ENCODE data around the gene TEAD1. TPM values are rescaled to one million over a fixed set of nuclear protein-coding genes. Genes with fewer than 3 reads are reported as not detected.
A peak's percentile ranks its signal among the peaks of the same experiment; 100 is the strongest.

TEAD1 gene
- total RNA-seq, 1 donor from 2014 or later: 163 TPM

DNA sequence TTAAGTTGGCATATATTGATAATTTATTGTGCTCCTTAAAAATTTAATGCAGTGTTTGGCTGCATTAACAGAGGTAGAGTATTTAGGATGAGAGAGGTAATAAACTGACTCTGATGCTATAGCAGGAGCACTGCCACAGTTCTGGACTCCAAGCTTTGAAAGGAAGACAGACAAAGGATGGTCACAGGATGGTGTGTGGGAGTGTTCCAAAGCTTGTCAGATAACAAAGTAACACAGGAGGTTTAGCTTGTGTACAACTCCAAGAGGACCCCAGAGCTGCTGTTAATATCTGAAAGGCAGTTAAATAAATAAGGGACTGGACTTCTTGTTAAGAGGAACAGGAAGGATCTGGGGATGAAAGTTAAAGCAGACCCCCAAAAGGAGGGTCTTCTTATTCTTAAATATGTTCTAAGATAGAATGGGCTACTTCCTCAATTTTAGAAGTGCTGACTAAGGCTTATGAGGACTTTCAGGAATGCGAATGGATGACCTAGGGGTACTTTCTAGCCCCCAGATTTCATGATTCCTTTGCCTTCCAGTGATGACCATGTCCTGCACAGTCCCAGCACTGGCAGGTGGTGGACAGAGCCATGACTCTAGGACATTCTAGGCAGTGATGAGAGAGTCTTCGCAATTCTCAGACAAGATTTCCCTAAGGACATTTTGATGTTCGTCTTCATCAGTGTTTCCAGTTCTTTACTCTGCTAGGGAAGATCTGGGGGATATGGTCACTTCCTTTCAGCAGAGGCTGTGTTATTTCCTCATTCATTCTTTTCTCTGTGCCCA lies 185.8 kb downstream of the TEAD1 start:
- H3K36me3 Mint-ChIP-seq: peaks cover 3% of the 10 kb centered on the region
- TF ChIP-seq, protein P1, sequence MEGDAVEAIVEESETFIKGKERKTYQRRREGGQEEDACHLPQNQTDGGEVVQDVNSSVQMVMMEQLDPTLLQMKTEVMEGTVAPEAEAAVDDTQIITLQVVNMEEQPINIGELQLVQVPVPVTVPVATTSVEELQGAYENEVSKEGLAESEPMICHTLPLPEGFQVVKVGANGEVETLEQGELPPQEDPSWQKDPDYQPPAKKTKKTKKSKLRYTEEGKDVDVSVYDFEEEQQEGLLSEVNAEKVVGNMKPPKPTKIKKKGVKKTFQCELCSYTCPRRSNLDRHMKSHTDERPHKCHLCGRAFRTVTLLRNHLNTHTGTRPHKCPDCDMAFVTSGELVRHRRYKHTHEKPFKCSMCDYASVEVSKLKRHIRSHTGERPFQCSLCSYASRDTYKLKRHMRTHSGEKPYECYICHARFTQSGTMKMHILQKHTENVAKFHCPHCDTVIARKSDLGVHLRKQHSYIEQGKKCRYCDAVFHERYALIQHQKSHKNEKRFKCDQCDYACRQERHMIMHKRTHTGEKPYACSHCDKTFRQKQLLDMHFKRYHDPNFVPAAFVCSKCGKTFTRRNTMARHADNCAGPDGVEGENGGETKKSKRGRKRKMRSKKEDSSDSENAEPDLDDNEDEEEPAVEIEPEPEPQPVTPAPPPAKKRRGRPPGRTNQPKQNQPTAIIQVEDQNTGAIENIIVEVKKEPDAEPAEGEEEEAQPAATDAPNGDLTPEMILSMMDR (IDR thresholded peaks at IDR 0.05; ENCODE audit: unreplicated experiment): no peak
- no peak overlapping the region for H3K4me3 Mint-ChIP-seq
- no peaks in the 10 kb centered on the region for H3K27me3 Mint-ChIP-seq (ENCODE audit: low read depth)
- peaks cover 37% of the 10 kb centered on the region for H3K4me1 Mint-ChIP-seq
- no peak for DNase-seq (ENCODE audit: low spot score in 2 of 2, unreplicated experiment in 2 of 2)
- peak overlapping the region; percentile 37 for H3K27ac Mint-ChIP-seq
- H3K9me3 Mint-ChIP-seq: no peaks in the 10 kb centered on the region

DNA sequence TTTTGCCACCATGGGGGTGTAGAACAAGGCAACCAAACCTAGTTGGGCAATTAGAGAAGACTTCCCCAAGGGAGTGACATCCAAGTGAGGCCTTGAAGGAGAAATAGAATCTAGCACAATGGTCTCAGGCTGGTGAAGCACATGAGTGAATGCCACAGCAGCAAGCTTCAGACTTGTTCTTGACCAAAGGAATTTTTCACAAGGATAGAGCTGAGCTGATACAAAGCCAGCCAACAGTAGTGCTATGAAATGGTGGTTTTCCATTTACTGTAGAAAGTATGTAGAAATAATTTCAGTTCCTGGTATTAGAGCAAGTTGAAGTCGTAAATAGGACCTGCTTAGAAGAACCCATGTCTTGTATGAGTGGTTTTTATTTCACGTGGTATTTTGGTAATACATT lies 186.6 kb downstream of the TEAD1 start:
- no peak for DNase-seq (ENCODE audit: low spot score in 2 of 2, unreplicated experiment in 2 of 2)
- H3K36me3 Mint-ChIP-seq: peaks cover 3% of the 10 kb centered on the region
- H3K9me3 Mint-ChIP-seq: no peaks in the 10 kb centered on the region
- TF ChIP-seq, protein P1 (IDR thresholded peaks at IDR 0.05; ENCODE audit: unreplicated experiment): no peak
- no peaks in the 10 kb centered on the region for H3K27me3 Mint-ChIP-seq (ENCODE audit: low read depth)
- peak overlapping the region; percentile 74 for H3K27ac Mint-ChIP-seq
- H3K4me3 Mint-ChIP-seq: no peak overlapping the region
- H3K4me1 Mint-ChIP-seq: peaks cover 41% of the 10 kb centered on the region

DNA sequence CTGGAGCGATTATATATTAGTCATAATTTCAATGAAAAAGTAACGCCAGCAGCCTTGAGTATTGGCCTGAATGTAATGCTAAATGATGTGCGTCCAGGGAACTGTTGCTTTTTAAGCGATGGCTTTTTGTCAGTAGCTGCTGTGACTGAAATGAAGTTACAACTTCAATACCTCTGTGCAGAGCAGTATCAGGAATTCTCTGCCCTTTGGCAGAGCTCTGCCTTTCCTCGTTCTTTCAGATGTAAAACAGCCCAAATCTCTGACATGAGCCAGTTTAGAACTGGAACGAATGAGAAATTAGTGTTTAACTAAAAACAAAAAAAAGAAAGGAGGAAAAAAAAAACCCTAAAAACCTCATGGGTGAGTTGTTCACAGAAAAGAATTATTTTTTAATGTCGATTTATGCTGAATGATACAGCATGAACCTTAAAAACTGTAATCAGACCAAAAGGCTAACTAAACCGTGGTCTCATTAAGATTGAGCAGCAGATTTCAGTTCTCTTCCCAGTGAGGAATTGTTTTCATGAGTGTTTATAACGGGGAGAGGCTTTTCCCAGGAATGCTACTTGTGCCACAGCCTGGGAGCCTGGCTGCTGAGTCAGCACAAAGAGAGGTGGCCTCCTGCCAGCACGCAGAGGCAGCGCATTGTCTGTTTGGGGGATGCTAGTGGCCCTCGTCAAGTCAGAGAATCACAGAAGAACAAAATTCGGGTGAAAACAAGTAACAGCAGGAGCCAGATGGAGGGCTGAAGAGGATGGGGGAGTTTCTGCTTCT lies 188.7 kb downstream of the TEAD1 start:
- H3K4me1 Mint-ChIP-seq: peaks cover 45% of the 10 kb centered on the region
- H3K36me3 Mint-ChIP-seq: no peaks in the 10 kb centered on the region
- H3K4me3 Mint-ChIP-seq: peak overlapping the region; percentile 32
- H3K9me3 Mint-ChIP-seq: no peaks in the 10 kb centered on the region
- peak; percentile 43 to 72 for DNase-seq (ENCODE audit: low spot score in 2 of 2, unreplicated experiment in 2 of 2)
- peak overlapping the region; percentile 97 for H3K27ac Mint-ChIP-seq
- TF ChIP-seq, protein P1 (IDR thresholded peaks at IDR 0.05; ENCODE audit: unreplicated experiment): no peak
- H3K27me3 Mint-ChIP-seq (ENCODE audit: low read depth): no peaks in the 10 kb centered on the region

DNA sequence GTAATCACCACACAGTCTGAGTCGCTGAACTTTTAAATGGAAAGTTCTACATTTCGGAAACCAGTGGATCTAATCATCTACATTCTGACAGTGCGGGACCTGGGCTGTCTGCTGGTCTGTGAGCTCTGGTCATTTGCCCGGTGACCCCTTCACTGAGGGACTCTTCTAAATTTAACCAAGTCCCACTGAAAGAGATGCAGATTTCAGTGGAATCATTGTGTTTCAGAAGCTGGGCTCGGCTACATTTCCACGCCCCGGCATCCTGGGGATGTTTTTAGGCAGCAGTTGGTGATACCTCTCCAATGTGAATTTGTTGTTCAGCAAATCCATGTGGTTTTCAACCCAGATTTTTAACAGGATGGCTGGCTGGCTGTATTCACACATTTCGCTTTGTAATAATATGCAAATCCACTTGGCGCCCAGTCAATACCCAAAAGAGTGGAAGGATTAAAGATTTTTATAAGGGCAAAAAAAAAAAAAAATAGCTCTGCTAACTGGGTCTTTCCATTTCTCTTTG lies 189.4 kb downstream of the TEAD1 start:
- H3K27me3 Mint-ChIP-seq (ENCODE audit: low read depth): no peaks in the 10 kb centered on the region
- no peaks in the 10 kb centered on the region for H3K9me3 Mint-ChIP-seq
- TF ChIP-seq, protein P1 (IDR thresholded peaks at IDR 0.05; ENCODE audit: unreplicated experiment): no peak
- DNase-seq (ENCODE audit: low spot score in 2 of 2, unreplicated experiment in 2 of 2): no peak
- H3K4me1 Mint-ChIP-seq: peaks cover 45% of the 10 kb centered on the region
- H3K27ac Mint-ChIP-seq: peak overlapping the region; percentile 97
- H3K36me3 Mint-ChIP-seq: no peaks in the 10 kb centered on the region
- no peak overlapping the region for H3K4me3 Mint-ChIP-seq

DNA sequence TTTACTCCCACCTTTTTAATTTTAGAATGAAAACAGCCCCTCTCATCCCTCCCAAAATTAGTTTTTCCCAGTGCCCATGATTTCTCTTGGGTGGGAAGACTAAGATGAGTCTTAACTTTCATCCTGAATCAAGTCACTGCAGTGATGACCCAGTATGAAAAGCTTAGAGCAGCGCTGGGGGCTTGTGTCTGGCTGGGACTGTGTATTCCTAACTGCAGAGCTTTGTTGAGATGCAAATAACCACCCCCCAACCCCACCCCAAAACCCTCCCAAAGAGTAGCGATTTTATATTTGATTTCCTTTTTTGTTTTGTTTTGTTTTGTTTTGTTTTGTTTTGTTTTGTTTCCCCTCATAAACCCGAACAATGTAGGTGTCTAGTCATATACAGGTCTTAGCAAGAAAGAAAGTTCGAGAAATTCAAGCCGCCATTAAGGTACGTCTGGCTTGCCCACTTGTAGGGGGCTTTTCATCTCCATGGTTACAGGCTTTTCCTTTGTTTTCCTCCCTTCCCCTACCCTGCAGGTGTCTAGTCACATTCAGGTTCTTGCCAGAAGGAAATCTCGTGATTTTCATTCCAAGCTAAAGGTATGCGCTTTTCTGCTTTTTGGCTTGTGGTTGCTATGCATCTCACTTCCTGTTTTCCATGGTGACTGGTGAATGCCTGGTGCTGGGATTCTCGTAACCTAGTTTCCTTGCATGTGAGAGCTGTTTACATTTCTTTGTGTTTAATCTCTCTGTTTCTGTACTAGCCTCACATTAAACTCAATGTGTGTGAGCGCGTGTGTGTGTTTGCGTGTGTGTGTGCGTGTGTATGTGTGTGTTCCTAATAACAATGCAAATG lies 190.3 kb downstream of the TEAD1 start:
- TF ChIP-seq, protein P1 (IDR thresholded peaks at IDR 0.05; ENCODE audit: unreplicated experiment): no peak
- H3K4me3 Mint-ChIP-seq: peak overlapping the region; percentile 50
- no peak for DNase-seq (ENCODE audit: low spot score in 2 of 2, unreplicated experiment in 2 of 2)
- no peaks in the 10 kb centered on the region for H3K36me3 Mint-ChIP-seq
- no peaks in the 10 kb centered on the region for H3K27me3 Mint-ChIP-seq (ENCODE audit: low read depth)
- no peaks in the 10 kb centered on the region for H3K9me3 Mint-ChIP-seq
- peaks cover 43% of the 10 kb centered on the region for H3K4me1 Mint-ChIP-seq
- H3K27ac Mint-ChIP-seq: peak overlapping the region; percentile 97
